Stimulated activated memory B cell treated with anti-CD40 and anti-IgM and Interleukin-4, amounts not matched to agents 10 μg/mL and 1 μg/mL and 100 μg/mL, for 72 hours (primary cell): ENCODE measurements around the gene NUDT13.
A peak's percentile ranks its signal among the peaks of the same experiment; 100 is the strongest.

Source experiments
- ATAC-seq: fragments of 150-1000 bp; cut with Tn5 transposase; 2 replicates; pipeline ENCODE4 v1.10.0; 2021
- H3K27ac Mint-ChIP-seq: one replicate; pipeline ENCODE4 v1.8.0; 2022; ENCODE audit warnings: mild to moderate bottlenecking, mixed read lengths
- H3K27me3 Mint-ChIP-seq: one replicate; pipeline ENCODE4 v1.8.0; 2022; ENCODE audit warnings: mixed read lengths
- H3K36me3 Mint-ChIP-seq: one replicate; pipeline ENCODE4 v1.8.0; 2022; ENCODE audit warnings: mixed read lengths
- H3K4me1 Mint-ChIP-seq: one replicate; pipeline ENCODE4 v1.8.0; 2022; ENCODE audit warnings: mixed read lengths
- H3K4me3 Mint-ChIP-seq: one replicate; pipeline ENCODE4 v1.8.0; 2022; ENCODE audit warnings: mild to moderate bottlenecking, moderate library complexity, mixed read lengths
- H3K9me3 Mint-ChIP-seq: one replicate; pipeline ENCODE4 v1.8.0; 2022; ENCODE audit warnings: mixed read lengths

The NUDT13 gene

DNA sequence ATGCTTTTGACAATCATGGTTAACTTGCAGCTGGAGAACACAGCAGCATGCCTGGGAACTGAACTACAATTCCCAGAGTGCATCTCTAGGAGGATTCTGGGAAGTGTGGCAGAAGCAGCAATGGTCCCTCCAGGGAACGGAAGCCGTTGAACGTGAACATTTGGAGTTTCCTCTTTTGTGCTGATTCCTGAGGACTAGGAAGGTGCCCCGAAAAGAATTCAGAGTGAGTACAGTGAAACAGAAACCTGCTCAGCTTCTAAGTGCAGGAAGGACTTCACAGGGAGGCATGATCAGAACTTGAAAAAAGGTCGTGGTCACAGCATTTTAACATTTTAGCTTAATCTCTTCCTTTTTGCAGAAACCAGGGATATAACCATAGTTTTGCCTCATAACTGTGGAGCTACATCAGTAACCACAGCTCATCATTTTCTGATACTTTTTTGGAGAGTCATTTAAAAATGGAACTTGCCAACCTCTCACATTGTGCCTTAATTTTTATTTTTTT lies at the start of gene NUDT13:
Gene NUDT13, plus strand, starts transcription at position 111 of the 505 bp plus-strand sequence. CDS start 3,911 bp downstream, outside the sequence.
- H3K27me3 Mint-ChIP-seq: no peaks in the 10 kb centered on the region
- peak; percentile 74 for ATAC-seq
- H3K4me1 Mint-ChIP-seq: no peaks in the 10 kb centered on the region
- H3K36me3 Mint-ChIP-seq: peaks cover 32% of the 10 kb centered on the region
- no peaks in the 10 kb centered on the region for H3K9me3 Mint-ChIP-seq
- H3K4me3 Mint-ChIP-seq: peak within 1 kb of the TSS; percentile 78
- peak within 1 kb of the TSS; percentile 80 for H3K27ac Mint-ChIP-seq

DNA sequence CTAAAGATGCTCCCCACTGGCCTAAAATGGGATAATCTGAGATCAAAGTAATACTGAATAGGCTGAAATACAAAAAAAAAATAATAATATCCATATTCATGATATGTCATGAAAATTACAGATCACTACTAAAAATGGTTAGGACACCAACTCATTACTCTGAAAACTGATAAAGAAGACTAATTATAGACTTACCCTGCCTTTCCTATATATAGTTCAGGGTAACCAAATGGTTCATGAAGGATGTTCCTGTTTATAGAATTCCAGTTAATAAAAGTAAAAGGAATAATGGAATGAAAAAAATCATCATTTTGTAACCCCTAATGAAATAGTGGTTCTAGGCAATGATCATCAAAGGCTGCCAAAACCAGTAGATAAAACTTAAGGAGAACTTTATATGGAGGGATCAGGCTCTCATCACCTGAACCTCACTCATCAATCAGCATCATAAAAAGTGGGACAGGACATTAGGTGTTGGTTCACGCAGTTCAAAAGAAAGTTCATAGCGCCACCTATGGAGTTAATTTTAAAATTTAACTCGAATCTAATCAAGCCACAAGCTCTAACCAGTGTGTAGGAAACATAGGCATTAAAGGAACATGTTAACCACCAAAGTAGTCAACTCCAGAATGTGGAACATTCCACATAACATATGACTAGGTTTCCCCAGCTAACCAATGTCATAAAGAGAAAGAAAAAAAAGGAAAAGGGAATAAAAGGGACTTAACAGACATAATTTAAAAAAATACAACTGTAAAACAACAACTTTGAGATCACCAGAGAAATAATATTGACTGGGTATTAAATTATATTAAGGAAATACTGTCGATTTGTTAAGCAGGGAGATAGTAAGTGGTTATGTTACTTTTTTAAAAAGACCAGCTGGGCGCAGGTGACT lies 49.3 kb upstream of the NUDT13 start:
- H3K4me1 Mint-ChIP-seq: peaks cover 12% of the 10 kb centered on the region
- H3K9me3 Mint-ChIP-seq: no peaks in the 10 kb centered on the region
- H3K36me3 Mint-ChIP-seq: peaks cover 36% of the 10 kb centered on the region
- H3K4me3 Mint-ChIP-seq: no peak overlapping the region
- no peaks in the 10 kb centered on the region for H3K27me3 Mint-ChIP-seq
- peak overlapping the region; percentile 10 for H3K27ac Mint-ChIP-seq
- peak; percentile 47 for ATAC-seq

DNA sequence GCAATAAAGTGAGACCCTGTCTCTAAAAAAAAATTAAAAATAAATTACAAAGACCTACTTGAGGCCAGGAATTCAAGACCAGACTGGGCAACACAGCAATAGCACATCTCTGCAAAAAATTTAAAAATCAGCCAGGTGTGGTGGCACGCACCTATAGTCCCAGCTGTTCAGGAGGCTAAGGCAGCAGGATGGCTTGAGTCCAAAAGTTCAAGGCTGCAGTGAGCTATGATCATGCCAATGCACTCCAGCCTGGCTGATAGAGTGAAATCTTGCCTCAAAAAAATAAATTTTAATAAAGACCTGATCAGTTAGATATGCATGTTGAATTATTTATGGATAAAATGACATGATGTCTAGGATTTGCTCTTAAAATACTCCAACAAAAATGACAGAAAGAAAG lies 48.5 kb upstream of the NUDT13 start:
- no peaks in the 10 kb centered on the region for H3K9me3 Mint-ChIP-seq
- H3K4me1 Mint-ChIP-seq: peaks cover 12% of the 10 kb centered on the region
- ATAC-seq: no peak
- H3K36me3 Mint-ChIP-seq: peaks cover 37% of the 10 kb centered on the region
- no peak overlapping the region for H3K27ac Mint-ChIP-seq
- H3K4me3 Mint-ChIP-seq: no peak overlapping the region
- H3K27me3 Mint-ChIP-seq: no peaks in the 10 kb centered on the region

DNA sequence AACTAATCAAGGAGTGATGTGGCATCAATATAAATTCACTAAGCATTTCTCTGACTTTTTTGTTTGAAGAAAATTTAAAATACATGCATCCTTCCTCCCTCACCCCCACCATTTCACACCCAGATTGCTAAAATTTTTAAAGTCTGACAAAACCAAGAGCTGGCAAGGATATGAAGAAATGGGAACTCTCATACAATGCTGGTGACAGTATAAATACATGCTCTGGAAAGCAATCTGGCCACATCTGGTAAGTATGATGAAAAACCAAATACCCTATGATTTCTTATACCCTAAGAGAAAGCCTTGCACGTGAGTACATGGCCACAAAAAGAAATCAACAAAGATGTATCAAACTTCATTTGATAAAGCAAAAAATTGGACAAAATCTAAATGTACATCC lies 44.8 kb upstream of the NUDT13 start:
- Mint-ChIP-seq H3K9me3 (no peaks in the 10 kb centered on the region), H3K4me1 (peaks cover 8% of the 10 kb centered on the region), H3K4me3 (no peak overlapping the region), H3K36me3 (peaks cover 33% of the 10 kb centered on the region), H3K27ac (no peak overlapping the region), H3K27me3 (no peaks in the 10 kb centered on the region)
- ATAC-seq: no peak

DNA sequence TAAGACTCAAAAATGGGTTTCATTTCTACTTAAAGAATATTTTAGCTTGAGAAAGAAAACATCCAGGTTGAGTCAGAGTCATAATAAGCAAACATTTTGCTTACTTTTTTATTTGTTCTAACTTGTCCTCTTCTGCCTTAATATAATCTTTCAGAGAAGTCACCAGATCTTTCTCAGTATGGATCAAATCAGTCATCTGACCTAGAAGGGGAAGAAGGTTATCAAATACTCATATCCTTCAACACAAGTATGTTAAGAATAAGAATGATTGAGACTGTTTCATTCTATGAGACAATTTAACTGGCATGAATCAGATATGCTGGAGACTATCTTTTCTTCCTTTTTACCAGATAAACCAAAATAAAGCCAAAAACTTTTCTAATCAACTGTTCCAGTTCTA lies 36.6 kb upstream of the NUDT13 start:
- Mint-ChIP-seq H3K27ac (no peak overlapping the region), H3K9me3 (no peaks in the 10 kb centered on the region), H3K27me3 (no peaks in the 10 kb centered on the region), H3K36me3 (peaks cover 28% of the 10 kb centered on the region), H3K4me1 (peaks cover 9% of the 10 kb centered on the region), H3K4me3 (no peak overlapping the region)
- ATAC-seq: no peak

DNA sequence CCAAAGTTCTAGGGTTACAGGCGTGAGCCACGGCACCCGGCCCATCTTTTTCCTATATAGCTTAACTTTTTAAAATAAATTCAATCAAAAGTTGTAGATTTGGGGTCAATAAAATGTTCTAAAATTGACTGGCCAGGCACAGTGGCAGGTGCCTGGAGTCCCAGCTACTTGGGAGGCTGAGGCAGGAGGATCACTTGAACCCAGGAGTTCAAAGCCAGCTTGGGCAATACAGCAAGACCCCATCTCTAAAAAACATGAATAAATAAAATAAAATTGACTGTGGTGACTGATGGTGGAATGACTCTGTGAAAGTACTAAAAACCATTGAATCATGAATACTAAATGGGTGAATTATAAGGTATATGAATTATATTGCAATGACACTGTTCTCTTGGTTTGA lies 34.4 kb upstream of the NUDT13 start:
- H3K27ac Mint-ChIP-seq: no peak overlapping the region

DNA sequence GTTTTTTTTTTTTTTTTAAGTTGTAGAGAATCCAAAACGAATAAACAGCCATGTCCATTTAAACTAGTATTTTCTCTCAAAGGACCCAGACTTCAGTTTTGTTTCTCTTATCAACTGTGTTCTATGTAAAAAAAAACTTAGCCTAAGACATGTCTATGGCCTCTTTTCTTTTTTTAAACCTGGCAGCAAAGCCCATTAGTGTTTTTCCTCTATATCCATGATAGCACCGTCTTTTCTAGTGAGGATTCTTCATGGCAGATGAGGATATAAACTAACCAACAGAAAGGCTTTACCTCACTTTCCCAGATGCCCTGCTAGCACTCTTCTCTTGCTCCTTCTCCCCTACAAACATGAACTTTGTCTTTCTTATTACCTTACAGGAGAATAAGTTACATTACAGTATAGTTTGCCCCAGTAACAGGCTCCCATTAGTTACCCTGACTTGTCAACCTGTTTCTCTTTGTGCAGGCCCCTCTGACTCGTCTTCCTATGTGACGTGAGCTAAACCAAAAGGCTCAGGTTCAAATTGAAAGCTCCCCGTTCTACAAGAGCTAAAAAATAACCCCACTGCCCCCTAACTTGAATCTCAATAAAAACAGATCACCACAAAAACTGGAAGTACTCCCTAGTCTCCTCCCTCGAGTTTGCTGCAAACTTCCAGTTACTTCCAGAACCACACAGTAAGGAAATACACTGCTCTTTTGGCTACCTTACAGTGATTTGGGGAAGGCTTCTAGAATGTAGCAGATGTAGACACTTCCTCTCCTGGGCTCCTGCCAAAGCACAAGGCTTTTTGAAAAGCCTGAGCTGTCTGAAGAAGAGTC lies 33.7 kb upstream of the NUDT13 start:
- Mint-ChIP-seq H3K27me3 (no peaks in the 10 kb centered on the region), H3K9me3 (no peaks in the 10 kb centered on the region), H3K27ac (peak overlapping the region; percentile 81), H3K36me3 (peaks cover 18% of the 10 kb centered on the region), H3K4me1 (peaks cover 9% of the 10 kb centered on the region), H3K4me3 (no peak overlapping the region)
- ATAC-seq: no peak

More for the DNA sequence above, 34.4 kb upstream of the NUDT13 start:
- no peaks in the 10 kb centered on the region for H3K9me3 Mint-ChIP-seq
- no peak for ATAC-seq
- peaks cover 9% of the 10 kb centered on the region for H3K4me1 Mint-ChIP-seq
- H3K36me3 Mint-ChIP-seq: peaks cover 25% of the 10 kb centered on the region
- no peaks in the 10 kb centered on the region for H3K27me3 Mint-ChIP-seq
- no peak overlapping the region for H3K4me3 Mint-ChIP-seq

DNA sequence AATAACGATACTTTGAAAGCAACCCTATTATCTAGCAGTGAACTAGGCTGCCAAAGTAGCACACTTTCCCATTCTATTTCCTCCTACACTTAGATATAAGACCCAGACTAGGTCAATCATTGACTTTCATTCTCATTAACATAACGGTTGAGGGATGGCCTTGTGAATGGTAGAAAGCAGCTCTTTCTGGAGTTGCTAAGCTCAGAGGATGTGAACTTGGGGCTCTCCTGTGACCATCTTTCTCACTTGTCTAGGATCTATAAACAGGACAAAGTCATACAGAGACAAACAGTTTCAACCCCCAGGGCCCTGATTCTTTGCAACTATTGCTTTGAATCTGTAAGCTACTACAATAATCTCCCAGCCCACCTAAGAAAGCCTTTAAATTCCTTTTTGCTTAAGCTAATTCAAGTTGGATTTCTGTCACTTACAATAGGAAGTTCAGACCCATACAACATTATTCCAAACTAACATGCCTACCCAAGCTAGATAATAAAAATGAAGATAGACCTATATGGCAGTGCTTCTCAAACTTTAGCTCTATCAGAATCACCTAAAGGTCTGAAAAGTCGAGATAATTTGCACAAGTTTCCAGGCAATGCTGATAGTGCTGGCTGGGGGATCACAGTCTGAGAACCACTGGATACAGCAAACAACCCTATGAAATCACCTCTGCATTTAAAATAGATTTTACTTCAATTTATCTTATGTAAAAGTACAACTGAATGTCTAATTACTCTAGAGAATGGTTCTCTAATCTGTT lies 30.3 kb upstream of the NUDT13 start:
- Mint-ChIP-seq H3K36me3 (no peaks in the 10 kb centered on the region), H3K4me3 (no peak overlapping the region), H3K27ac (no peak overlapping the region), H3K9me3 (no peaks in the 10 kb centered on the region), H3K27me3 (no peaks in the 10 kb centered on the region), H3K4me1 (peaks cover 9% of the 10 kb centered on the region)
- ATAC-seq: no peak

DNA sequence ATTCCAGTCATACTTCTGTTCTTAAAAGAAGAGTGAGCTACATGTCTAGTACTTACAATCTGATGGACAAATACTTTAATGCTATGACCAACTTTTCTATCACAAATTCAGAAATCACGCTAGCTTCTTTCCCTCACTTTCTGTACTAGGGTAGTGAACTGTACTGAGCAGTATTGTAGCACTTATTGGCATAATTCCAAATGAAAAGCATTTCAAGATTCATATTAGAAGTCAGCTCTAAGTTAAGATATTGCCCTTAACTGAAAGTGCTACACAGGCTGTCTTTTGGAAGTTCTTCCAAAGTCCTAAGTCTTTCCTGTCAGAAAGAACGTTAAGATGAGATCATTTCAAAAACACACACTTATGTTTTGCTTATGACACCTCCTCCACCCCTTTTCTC lies 27.0 kb upstream of the NUDT13 start:
- H3K36me3 Mint-ChIP-seq: no peaks in the 10 kb centered on the region
- H3K27me3 Mint-ChIP-seq: no peaks in the 10 kb centered on the region
- no peak overlapping the region for H3K27ac Mint-ChIP-seq
- H3K4me3 Mint-ChIP-seq: no peak overlapping the region
- peaks cover 1% of the 10 kb centered on the region for H3K4me1 Mint-ChIP-seq
- H3K9me3 Mint-ChIP-seq: no peaks in the 10 kb centered on the region
- ATAC-seq: no peak

DNA sequence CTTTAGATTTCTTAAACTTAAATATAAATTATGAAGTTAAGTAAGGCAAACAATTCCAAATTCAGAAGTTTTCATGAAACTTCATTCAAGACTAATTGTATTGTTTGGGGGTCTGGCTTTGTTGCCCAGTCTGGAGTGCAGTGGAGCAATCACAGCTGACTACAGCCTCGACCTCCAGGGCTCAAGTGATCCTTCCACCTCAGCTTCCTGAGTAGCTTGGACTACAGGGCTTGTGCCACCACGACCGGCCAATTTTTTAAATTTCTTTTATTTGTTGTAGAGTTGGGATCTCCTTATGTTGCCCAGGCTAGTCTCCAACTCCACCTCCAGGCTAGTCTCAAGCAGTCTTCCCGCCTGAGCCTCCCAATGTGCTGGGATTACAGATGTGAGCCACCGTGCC lies 26.0 kb upstream of the NUDT13 start:
- Mint-ChIP-seq H3K27ac (no peak overlapping the region), H3K27me3 (no peaks in the 10 kb centered on the region), H3K36me3 (no peaks in the 10 kb centered on the region), H3K4me1 (peaks cover 6% of the 10 kb centered on the region), H3K4me3 (no peak overlapping the region), H3K9me3 (no peaks in the 10 kb centered on the region)
- no peak for ATAC-seq

DNA sequence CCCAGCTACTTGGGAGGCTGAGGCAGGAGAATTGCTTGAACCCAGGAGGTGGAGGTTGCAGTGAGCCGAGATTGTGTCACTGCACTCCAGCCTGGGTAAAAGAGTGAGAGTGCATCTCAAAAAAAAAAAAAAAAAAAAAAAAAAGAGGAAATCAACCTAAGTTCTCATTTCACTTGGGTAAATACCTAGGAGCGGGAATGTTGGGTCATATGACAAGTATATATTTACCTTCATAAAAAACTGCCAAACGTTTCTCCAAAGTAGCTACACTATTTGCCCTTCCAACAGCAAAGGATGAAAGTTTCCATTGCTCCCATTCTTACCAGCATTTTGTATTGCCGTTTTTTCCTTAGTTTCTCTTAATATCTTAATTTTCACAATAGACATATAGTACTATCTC lies 23.4 kb upstream of the NUDT13 start:
- H3K4me3 Mint-ChIP-seq: no peak overlapping the region
- no peak for ATAC-seq
- no peaks in the 10 kb centered on the region for H3K27me3 Mint-ChIP-seq
- H3K27ac Mint-ChIP-seq: no peak overlapping the region
- no peaks in the 10 kb centered on the region for H3K36me3 Mint-ChIP-seq
- peaks cover 9% of the 10 kb centered on the region for H3K4me1 Mint-ChIP-seq
- no peaks in the 10 kb centered on the region for H3K9me3 Mint-ChIP-seq

DNA sequence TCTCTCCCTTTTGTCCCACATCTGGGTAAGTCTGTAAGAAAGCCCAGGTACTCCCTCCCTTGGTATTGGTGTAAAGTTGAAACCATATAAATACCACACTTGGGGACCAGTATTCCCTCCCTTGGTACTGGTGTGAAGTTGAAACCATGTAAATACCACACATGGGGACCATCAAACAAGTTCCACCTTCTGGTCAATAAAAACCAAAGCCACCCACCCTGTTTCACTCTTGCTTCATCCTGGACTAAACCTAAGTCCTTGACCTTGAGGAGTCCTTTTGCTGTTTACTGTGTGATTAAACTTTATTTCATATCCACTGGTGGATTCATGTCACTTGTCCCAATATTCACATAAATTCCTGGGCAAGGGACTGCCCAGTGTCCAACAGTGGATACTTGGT lies 22.0 kb upstream of the NUDT13 start:
- Mint-ChIP-seq H3K27ac (no peak overlapping the region), H3K27me3 (no peaks in the 10 kb centered on the region), H3K4me3 (no peak overlapping the region), H3K9me3 (no peaks in the 10 kb centered on the region), H3K4me1 (peaks cover 19% of the 10 kb centered on the region), H3K36me3 (no peaks in the 10 kb centered on the region)
- no peak for ATAC-seq

DNA sequence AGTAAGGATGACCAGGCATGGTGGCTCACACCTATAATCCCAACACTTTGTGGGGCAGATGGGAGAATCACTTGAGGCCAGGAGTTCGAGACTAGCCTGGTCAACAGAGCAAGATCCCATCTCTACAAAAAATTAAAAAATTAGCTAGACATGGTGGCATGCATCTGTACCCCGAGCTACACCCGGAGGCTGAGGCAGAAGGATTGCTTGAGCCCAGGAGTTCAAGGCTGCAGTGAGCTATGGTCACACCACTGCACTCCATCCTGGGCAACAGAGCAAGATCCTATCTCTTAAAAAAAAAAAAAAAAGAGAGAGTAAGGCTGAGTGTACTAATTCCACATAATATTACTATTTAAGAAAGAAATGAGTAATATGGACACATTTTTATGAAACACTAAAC lies 17.4 kb upstream of the NUDT13 start:
- Mint-ChIP-seq H3K4me3 (no peak overlapping the region), H3K27me3 (no peaks in the 10 kb centered on the region), H3K27ac (no peak overlapping the region), H3K9me3 (no peaks in the 10 kb centered on the region), H3K4me1 (peaks cover 31% of the 10 kb centered on the region), H3K36me3 (no peaks in the 10 kb centered on the region)
- no peak for ATAC-seq

DNA sequence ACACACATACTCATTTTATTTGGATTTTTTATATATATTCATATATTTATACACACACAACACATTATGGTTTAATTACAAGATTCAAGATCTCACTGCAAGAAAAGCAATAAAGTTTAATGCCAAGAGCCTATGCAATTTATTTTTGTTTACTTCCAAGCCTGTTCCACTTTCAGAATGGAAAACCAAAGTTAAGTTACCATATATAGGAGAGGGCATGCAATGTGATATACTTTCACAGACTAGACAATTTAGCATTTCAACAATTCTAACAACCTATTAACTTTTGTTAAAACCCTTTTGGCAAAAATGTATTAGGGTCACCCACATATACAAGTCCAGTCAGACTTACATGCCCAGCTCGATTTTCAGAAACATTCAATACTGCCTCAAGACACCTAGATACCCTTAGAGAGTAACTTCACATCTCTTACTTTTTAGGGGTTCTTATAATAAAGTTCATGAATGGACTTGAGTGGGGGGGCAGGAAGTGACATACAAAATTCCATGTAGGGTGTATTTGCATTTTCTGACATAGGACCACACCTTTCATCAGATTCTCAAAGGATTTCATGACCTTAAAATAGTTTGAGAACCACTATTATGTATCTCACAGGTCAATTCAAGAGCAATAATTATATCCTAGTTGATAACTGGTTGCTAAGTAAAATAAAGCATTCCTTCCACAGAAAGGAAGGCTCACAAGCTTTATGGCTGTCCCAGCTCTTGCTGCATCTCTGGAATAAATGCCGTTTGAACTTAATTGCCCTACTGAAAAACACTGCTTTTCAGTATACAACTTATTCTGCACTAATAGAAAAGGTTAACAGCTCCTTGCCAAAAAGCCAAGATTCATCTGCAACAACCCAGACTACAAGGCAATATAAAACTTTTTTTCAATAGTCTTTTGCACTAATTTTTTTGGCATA lies 16.1 kb upstream of the NUDT13 start:
- ATAC-seq: no peak
- Mint-ChIP-seq H3K27me3 (no peaks in the 10 kb centered on the region), H3K27ac (peak overlapping the region; percentile 93), H3K4me3 (peak overlapping the region; percentile 96), H3K36me3 (no peaks in the 10 kb centered on the region), H3K9me3 (no peaks in the 10 kb centered on the region), H3K4me1 (peaks cover 25% of the 10 kb centered on the region)
